Suprapubic skin (tissue), 4 donors: ENCODE measurements around the gene SPSB4.

Experiments
- EP300 ChIP-seq: sonication (generic); formaldehyde crosslinking; IDR thresholded peaks from one replicate; pipeline ENCODE4 v1.6.1; 2017; ENCODE audit warnings: antibody characterized with exemption
- POLR2A ChIP-seq, 2 donors: fragments of 450-650 bp; IDR thresholded peaks; one replicate each; pipeline ENCODE4 v1.6.1; 2017; ENCODE audit warnings: antibody characterized with exemption in 2 of 2, mild to moderate bottlenecking in 2 of 2, moderate library complexity in 2 of 2
- POLR2AphosphoS5 ChIP-seq, 3 donors: sonication (generic); formaldehyde crosslinking; IDR thresholded peaks; one replicate each; pipeline ENCODE4 v1.6.1; 2017; ENCODE audit warnings: antibody characterized with exemption in 3 of 3
- TF ChIP-seq, protein P1 (sequence below), 2 donors: fragments of 200-600 bp in 1 of 2; fragments of 450-650 bp in 1 of 2; sonication (generic) in 1 of 2; IDR thresholded peaks; one replicate each; pipeline ENCODE4 v1.5.1; 2016 to 2019; ENCODE audit warnings: antibody characterized with exemption in 2 of 2, mild to moderate bottlenecking in 1 of 2, moderate library complexity in 1 of 2

DNA sequence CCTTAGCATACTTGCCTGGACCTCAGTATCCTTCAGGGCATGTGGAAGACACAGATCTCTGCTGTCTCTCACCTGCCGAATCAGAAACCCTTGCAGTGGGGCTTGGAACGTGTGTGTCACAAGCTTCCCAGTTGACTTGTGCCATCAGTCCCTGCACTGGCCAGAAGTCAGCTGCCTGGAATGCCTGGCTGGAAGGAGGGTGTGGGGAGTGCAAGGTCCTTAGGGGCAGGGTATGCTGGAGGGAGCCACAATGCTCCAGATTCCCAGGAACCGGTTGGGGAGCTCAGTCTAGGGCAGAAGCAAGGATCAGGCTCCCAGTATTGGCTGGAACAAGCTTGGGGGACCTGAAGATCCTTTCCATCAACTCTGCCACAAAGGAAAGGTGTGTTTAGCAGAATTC is 27.1 kb downstream of the SPSB4 start:
- TF ChIP-seq POLR2AphosphoS5 (IDR thresholded peaks at IDR 0.05) (no peak), POLR2A (IDR thresholded peaks at IDR 0.05) (no peak), EP300 (no peak)
- TF ChIP-seq, protein P1, sequence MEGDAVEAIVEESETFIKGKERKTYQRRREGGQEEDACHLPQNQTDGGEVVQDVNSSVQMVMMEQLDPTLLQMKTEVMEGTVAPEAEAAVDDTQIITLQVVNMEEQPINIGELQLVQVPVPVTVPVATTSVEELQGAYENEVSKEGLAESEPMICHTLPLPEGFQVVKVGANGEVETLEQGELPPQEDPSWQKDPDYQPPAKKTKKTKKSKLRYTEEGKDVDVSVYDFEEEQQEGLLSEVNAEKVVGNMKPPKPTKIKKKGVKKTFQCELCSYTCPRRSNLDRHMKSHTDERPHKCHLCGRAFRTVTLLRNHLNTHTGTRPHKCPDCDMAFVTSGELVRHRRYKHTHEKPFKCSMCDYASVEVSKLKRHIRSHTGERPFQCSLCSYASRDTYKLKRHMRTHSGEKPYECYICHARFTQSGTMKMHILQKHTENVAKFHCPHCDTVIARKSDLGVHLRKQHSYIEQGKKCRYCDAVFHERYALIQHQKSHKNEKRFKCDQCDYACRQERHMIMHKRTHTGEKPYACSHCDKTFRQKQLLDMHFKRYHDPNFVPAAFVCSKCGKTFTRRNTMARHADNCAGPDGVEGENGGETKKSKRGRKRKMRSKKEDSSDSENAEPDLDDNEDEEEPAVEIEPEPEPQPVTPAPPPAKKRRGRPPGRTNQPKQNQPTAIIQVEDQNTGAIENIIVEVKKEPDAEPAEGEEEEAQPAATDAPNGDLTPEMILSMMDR (IDR thresholded peaks at IDR 0.05) = no peak
